Measurements from ENCODE around the gene CAMTA1.
"Not testable (repeated sequence)": the region's sequence is repeated elsewhere in the genome, so short reads cannot be mapped to it uniquely, and the experiment has no call there.

The CAMTA1 gene

DNA sequence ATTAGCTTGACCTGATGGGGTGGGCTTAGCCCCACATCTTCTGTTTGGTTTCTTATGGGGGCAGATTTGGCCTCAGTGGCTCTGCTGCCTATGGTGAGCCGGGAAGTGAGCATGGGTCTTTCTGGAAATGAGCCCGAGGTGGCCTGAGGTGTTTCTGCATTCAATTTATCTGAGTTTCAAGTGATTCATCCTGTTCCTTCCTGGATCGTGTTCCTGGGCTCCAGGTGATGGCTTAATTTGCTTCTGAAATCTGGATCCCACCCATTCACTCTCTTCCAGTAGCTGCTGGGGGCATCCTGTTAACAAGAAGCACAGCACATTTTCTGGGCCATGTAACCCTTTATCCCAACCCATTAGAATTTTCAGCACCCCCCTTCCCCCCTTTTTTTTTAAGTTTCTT, 324.6 kb downstream of the CAMTA1 start:
- no peak for DNase-seq (ENCODE audit: low read depth)

- DNase-seq (ENCODE audit: low read depth), result no peak
Observed at GRCh38 chr1:7110321-7110720, 325.1 kb downstream of the CAMTA1 start.

DNA sequence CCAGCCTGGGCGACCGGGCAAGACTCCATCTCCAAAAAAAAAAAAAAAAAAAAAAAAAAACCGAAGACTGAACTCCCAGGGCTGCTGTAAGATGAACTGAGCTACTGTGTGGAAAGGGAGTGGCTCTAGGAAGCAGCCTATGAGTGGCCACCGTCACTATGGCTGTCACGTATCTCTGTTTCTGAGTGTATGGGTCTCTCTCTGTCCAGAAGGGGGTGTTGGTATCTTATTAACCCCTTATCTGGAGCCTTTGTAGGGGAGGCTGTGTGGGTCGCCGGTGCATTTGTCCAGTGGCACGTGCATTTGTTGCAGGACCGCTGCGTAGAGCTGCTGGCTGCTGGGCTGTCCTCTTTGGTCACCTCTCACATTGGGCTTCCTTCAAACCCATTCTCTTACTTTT, 326.6 kb downstream of the CAMTA1 start:
- no peak for DNase-seq (ENCODE audit: low read depth)

GRCh38 chr1:7113136-7113535, 327.9 kb downstream of the CAMTA1 start:
- no peak for DNase-seq (ENCODE audit: low read depth)

DNA sequence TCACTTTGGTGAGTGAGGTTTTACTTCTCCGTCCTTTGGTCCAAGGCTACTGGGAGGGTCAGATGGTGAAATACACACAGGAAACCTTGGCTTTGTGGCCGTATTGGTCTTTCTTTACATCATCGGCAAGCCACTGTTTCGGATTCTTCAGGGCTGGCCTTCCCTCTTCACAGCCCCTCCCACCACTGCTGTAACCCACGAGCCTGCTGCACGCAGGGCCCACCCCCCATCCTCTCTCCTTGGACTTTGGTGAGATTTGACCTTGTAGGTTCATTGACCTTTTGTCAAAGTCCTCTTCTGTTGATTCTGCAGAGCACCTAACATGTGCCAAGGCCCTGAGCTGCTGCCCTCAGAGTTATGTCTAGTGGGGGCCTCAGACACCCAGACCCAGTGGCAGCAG, 328.6 kb downstream of the CAMTA1 start:
- no peak for DNase-seq (ENCODE audit: low read depth)

DNA sequence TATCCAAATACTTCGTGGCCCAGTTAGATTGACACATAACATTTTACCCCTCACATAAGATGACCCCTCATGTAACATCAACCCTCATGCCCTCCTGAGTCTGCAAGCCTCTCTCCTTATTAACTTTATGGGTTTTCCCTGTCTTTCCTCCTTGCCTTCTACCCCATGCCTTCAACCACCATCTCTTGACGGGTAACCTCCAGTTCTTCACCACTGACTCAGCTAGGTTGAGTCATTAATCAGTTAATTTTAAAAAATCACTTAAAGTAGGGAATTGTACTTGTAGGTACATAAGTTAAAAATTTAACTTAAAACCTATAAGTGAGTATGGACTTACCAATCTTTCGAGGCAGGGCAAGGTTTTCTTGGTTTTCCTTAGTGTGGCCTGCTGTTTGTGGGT, 330.7 kb downstream of the CAMTA1 start:
- no peak for DNase-seq (ENCODE audit: low read depth)

DNA sequence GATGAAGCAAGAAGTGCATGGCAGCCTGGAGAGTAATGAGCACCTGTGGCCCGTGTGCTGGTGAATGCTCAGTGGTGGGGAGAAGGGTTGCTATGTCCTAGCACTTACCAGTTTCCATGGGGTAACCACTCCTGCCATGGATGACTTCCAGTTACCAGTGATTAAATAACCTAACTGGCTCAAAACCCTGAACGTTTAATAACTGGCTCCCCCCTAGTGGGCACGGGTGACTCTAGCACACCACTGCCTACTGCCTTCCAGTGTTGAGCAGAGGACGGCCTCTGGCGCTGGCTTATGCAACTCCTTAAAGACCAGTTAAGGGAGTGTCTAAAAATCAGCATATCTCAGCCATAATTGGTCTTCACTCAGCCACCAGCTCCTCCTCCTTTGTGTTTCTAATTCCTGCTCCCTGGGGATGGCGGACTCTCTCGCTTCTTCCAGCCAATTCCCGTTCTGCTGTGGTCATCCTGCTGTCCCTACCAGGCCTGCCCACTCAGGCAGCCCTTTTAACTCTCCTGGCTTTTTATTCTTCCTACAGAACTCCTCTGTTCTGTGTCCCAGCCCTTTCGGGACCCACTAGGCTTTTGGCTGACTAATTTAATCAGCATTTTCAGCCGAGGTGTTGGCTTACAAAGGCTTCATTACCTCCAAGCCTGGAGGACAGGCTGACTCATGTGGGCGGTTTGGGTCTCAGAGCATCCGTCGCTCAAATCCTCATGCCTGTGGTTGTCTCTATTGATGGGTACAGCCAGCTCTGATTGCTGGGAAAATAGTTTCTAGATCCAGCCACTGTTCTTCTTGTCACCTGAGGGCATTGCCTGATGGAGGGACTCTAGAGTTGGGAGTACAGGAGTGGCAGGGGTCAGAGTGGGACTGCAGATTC, 332.4 kb downstream of the CAMTA1 start:
- no peak for DNase-seq (ENCODE audit: low read depth)

GRCh38 chr1:7119156-7119555, 333.9 kb downstream of the CAMTA1 start:
- no peak for DNase-seq (ENCODE audit: low read depth)

DNA sequence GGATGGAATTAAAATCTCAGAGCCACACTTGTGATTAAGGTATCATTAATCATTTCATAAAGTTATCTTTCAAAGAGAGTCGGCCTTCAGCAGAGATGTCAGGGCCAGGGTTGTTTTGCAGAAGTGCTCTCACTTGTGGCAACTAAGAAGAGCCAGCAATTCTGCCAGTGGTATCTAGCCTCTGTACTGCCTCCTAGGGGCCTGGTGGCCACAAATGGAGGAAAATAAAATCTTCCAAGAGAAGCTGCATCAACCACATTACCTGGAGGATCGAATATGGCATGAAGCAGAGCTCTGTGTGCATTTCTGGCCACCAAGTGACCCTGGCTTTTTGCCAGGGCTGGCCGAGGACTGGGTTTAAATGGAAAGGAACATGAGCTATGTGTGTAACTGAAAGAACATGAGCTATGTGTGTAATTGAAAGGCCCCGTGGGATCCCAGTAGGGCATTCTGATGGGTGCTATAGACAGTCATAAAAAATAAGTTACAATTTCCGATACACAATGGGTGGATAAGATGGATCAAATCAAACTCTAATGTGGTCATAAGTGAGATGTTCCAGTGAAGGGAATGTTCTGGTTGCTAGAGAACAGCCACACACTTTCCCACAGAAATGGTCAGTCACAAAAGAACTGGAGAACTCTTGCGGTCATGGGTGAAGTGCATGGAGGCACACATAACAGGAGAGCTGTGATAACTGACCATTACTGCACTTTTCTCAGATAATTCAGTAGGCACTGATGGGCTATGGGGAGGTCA, 335.8 kb downstream of the CAMTA1 start:
- DNase-seq (ENCODE audit: low read depth), result no peak

- DNase-seq (ENCODE audit: low read depth), result no peak
Observed at GRCh38 chr1:7121622-7121988, 336.4 kb downstream of the CAMTA1 start.

- DNase-seq (ENCODE audit: low read depth), result no peak
Observed at GRCh38 chr1:7127322-7128075, 342.2 kb downstream of the CAMTA1 start.

DNA sequence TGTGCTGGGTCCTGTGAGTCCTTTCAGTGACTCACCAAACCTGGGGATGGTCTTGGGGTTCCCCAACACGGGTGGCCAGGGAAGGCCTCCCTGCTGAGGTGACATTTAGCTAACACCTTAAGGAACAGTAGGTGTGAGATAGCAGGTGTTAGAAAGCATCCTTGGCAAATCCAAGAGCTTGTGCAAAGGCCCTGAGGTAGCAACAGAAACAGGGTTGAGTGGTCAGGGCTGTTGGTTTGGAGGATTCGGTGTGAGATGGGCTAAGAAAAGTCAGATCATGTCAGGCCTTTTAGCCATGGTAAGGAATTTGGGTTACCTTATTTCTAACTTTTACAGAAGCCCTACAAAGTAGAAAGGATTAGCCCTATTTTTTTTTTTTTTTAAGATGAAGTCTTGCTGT, 343.0 kb downstream of the CAMTA1 start:
- no peak for DNase-seq (ENCODE audit: low read depth)

- no peak for DNase-seq (ENCODE audit: low read depth)
Observed at GRCh38 chr1:7130127-7130526, 344.9 kb downstream of the CAMTA1 start.

GRCh38 chr1:7135493-7135892, 350.2 kb downstream of the CAMTA1 start:
- DNase-seq (ENCODE audit: low read depth), result no peak

DNA sequence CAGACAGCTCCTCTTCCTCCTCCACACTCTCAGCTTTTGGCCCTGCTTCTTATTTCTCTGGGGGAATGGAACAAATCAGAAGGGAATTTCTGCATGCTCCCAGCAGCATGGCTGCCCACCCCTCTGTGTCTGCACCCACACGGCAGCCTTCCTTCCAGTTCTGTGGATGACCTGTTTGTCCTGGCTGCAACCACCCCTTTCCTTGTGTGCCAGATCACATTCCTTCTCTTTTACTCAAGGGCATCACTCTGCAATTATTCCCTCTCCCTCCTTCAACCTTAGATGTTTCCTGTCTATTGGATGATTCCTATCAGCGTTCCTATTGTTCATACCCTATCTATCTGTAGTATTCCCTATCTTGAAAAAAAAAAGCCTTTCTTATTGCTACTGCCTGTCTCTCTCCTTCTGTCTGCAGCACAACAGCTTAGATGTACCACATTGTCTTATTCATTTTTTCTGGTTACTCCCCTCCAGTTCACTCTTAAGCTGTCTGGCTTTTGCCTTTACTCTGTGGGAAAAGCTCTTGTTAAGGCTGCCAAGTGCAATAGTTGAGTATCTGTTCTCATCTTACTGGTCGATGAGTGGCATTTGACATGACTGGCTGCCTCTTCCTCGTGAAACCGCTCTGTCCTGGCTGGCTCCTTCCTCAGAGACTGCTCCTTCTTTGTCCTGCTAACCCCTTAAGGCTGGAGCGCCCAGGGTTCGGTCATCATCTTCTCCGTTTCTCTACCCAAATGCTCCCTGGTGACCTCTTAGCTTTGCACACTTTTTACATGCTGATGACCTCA, 351.1 kb downstream of the CAMTA1 start:
- no peak for DNase-seq (ENCODE audit: low read depth)

GRCh38 chr1:7140251-7140650, 355.0 kb downstream of the CAMTA1 start:
- no peak for DNase-seq (ENCODE audit: low read depth)

GRCh38 chr1:7145947-7146346, 360.7 kb downstream of the CAMTA1 start:
- DNase-seq (ENCODE audit: low read depth), result no peak

DNA sequence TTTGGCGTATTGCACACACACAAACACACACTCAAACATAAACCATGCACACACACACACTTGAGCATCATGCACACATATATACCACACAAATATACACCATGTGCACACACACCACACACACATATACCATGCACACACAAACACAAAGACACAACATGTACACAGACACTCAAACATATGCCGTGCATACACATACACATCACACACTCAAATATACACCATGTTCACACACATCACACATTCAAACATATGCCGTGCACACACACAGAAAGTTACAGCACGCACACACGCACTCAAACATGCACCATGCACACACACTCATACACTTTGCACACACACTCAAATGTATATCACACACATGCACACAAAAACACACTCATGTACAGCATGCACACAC, 361.5 kb downstream of the CAMTA1 start:
- no peak for DNase-seq (ENCODE audit: low read depth)

DNA sequence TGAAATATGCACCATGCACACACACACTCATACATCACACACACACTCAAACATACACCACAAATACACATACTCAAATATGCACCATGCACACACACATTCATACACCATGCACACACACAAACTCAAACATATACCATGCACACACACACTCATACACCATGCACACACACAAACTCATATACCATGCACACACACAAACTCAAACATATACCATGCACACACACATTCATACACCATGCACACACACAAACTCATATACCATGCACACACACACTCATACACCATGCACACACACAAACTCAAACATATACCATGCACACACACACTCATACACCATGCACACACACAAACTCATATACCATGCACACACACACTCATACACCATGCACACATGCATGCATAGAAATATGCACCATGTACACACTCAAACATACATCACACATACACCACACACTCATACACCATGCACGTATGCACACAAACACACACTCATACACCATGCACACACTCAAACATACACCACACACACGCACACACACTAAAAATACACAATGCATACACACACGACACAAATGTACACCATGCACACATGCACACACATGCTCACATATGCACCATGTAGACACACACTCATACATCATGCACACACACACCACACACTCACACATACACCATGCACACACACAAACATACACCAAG, 362.5 kb downstream of the CAMTA1 start:
- DNase-seq (ENCODE audit: low read depth), result not testable (repeated sequence)

GRCh38 chr1:7149080-7149838, 364.0 kb downstream of the CAMTA1 start:
- no peak for DNase-seq (ENCODE audit: low read depth)
